Endothelial cell of umbilical vein (primary cell): ENCODE results near the gene LRRC30. TPM values are rescaled to one million over a fixed set of nuclear protein-coding genes. Genes with fewer than 3 reads are reported as not detected.

Experiments
- BruUV-seq: library from RNA; stranded (reverse); fragments of 400-500 nt; replicated peaks from 2 replicates; lab custom pipeline; 2021; lab: Mats Ljungman, UMichigan
- CTCF ChIA-PET: fragments of 300-600, 350-600 bp; sonication (Branson Sonifier 250); formaldehyde crosslinking; loops from one replicate; lab custom pipeline; 2021; ENCODE audit warnings: antibody characterized with exemption, inconsistent platforms; lab: Charles Lee
- POLR2A ChIA-PET: fragments of 300-600, 350-600 bp; sonication (Branson Sonifier 250); formaldehyde crosslinking; loops from one replicate; lab custom pipeline; 2021; ENCODE audit warnings: antibody characterized with exemption, inconsistent platforms; lab: Charles Lee
- DNase-seq: peaks from one replicate; pipeline ENCODE4 v3.0.0-alpha.2; 2011; ENCODE audit warnings: low read depth, low spot score
- FAIRE-seq: peaks from 2 replicates; lab custom pipeline; 2011; peaks lifted over from hg19 to GRCh38; lab: Jason Lieb, UNC
- H2AFZ ChIP-seq: 2 replicates; pipeline ENCODE4 v1.6.0; 2012; ENCODE audit warnings: low read depth, low read length, control low read depth, inconsistent platforms
- H3K27ac ChIP-seq: 2 replicates; pipeline ENCODE4 v1.5.1; 2011; ENCODE audit warnings: low read depth, mild to moderate bottlenecking, control low read depth, low read length, moderate library complexity; ENCODE audit not compliant: insufficient read depth
- H3K27me3 ChIP-seq, 2 experiments: 2 replicates each; pipeline versions ENCODE4 v1.6.0 to v1.6.1; 2011; ENCODE audit warnings: low read length in 2 of 2, mixed read lengths in 1 of 2; ENCODE audit not compliant: control insufficient read depth in 2 of 2, insufficient read depth in 2 of 2
- H3K36me3 ChIP-seq, 2 experiments: 2 replicates in 1 of 2; 3 replicates in 1 of 2; pipeline ENCODE4 v1.5.1; 2011; ENCODE audit warnings: low read length in 2 of 2, mild to moderate bottlenecking in 1 of 2, moderate library complexity in 1 of 2; ENCODE audit not compliant: control insufficient read depth in 2 of 2, insufficient read depth in 2 of 2; ENCODE audit errors: extremely low read depth in 1 of 2
- H3K4me1 ChIP-seq: 3 replicates; pipeline ENCODE4 v1.5.1; 2011; ENCODE audit warnings: mild to moderate bottlenecking, low read length; ENCODE audit not compliant: control insufficient read depth, insufficient read depth; ENCODE audit errors: extremely low read depth
- H3K4me2 ChIP-seq: 2 replicates; pipeline ENCODE4 v1.6.1; 2011; ENCODE audit warnings: low read length, control low read depth, mixed read lengths; ENCODE audit not compliant: insufficient read depth
- H3K4me3 ChIP-seq, 3 experiments: fragments of 200-600 bp in 1 of 3; sonication (generic), shearing (Covaris generic) in 1 of 3; replicated peaks in 1 of 3; 2 replicates each; pipeline ENCODE4 v1.5.1; 2011 to 2016; ENCODE audit warnings: control low read depth in 3 of 3, low read length in 3 of 3, mild to moderate bottlenecking in 2 of 3, inconsistent platforms in 1 of 3, low read depth in 1 of 3, moderate library complexity in 1 of 3; ENCODE audit not compliant: insufficient read depth in 1 of 3
- H3K79me2 ChIP-seq: 2 replicates; pipeline ENCODE4 v1.6.0; 2012; ENCODE audit warnings: low read length, inconsistent platforms; ENCODE audit not compliant: control insufficient read depth, insufficient read depth
- H3K9ac ChIP-seq: replicated peaks from 2 replicates; pipeline ENCODE3; 2011; ENCODE audit warnings: low read length, control low read depth; ENCODE audit not compliant: insufficient read depth; ENCODE audit errors: extremely low read depth
- H3K9me1 ChIP-seq: replicated peaks from 3 replicates; pipeline ENCODE4 v1.6.0; 2011; ENCODE audit warnings: mild to moderate bottlenecking, low read length; ENCODE audit not compliant: control insufficient read depth, insufficient read depth; ENCODE audit errors: extremely low read depth
- H3K9me3 ChIP-seq: replicated peaks from 2 replicates; pipeline ENCODE4 v1.5.1; 2012; ENCODE audit warnings: low read length, inconsistent platforms; ENCODE audit not compliant: control insufficient read depth, insufficient read depth
- H4K20me1 ChIP-seq: replicated peaks from 2 replicates; pipeline ENCODE3; 2011; ENCODE audit warnings: mild to moderate bottlenecking, low read length; ENCODE audit not compliant: control insufficient read depth, insufficient read depth; ENCODE audit errors: extremely low read depth
- CTCF ChIP-seq, 2 donors: IDR thresholded peaks; 1 replicate in 1 of 2; 2 replicates in 1 of 2; pipeline ENCODE4 v1.5.1; 2011; ENCODE audit warnings: low read length in 2 of 2, mild to moderate bottlenecking in 2 of 2, moderate library complexity in 2 of 2, control low read depth in 1 of 2, inconsistent platforms in 1 of 2, low read depth in 1 of 2; ENCODE audit not compliant: insufficient read depth in 1 of 2; ENCODE audit errors: extremely low read depth in 1 of 2
- JUN ChIP-seq: IDR thresholded peaks from 2 replicates; pipeline ENCODE4 v1.6.1; 2011; ENCODE audit warnings: borderline replicate concordance, low read depth; ENCODE audit not compliant: insufficient read length, insufficient read depth
- MAX ChIP-seq: IDR thresholded peaks from 2 replicates; pipeline ENCODE4 v1.6.1; 2011; ENCODE audit not compliant: insufficient read depth, insufficient read length
- MYC ChIP-seq: IDR thresholded peaks from one replicate; pipeline ENCODE4 v1.6.1; 2011; ENCODE audit warnings: mild to moderate bottlenecking, low read depth, low read length
- POLR2AphosphoS5 ChIP-seq: IDR thresholded peaks from 2 replicates; pipeline ENCODE4 v1.6.1; 2012; ENCODE audit warnings: low read depth, mild to moderate bottlenecking, control low read depth, low read length, moderate library complexity; ENCODE audit not compliant: insufficient read depth
- dilution Hi-C: fragments of 300-500 bp; cut with MboI; formaldehyde crosslinking; loops from one replicate; pipeline ENCODE4 v1.15.0; 2019; ENCODE audit warnings: low sequenced_read_pairs; ENCODE audit not compliant: extremely low pct_ligation_motif_present
- intact Hi-C: fragments of 100-400 bp; cut with micrococcal nuclease; formaldehyde crosslinking; loops from one replicate; pipeline ENCODE4 v1.10.0; 2022
- polyA plus RNA-seq, 4 experiments: library from polyadenylated mRNA; depleted of rRNA in 3 of 4; stranded (reverse) in 3 of 4; unstranded in 1 of 4; fragments of >200 nt; gene quantifications; 2 replicates each; pipeline versions ENCODE4 v1.2.1 to v1.2.3, GENCODE V29; 2011 to 2012; ENCODE audit warnings: missing spikeins in 1 of 4
- total RNA-seq: library from RNA; stranded (reverse); gene quantifications from 2 replicates; pipeline ENCODE4 v1.2.3, GENCODE V29; 2021

The LRRC30 gene
- total and polyA plus RNA-seq, 2 donors (not counting 3 experiments of a cell fraction or from before 2014, with no cell fraction given) = not detected

GRCh38 chr18:7256618-7257425, 25.9 kb downstream of the LRRC30 start:
- Histone ChIP-seq H3K79me2 (no peaks in the 10 kb centered on the region), H3K27me3 (peaks cover 4 to 13% of the 10 kb centered on the region in 2 experiments), H3K9me3 (no peaks in the 10 kb centered on the region), H3K36me3 (no peaks in the 10 kb centered on the region), H3K4me1 (no peaks in the 10 kb centered on the region), H3K4me3 (no peak overlapping the region), H3K9me1 (no peaks in the 10 kb centered on the region), H3K9ac (no peak overlapping the region), H3K27ac (no peak overlapping the region), H2AFZ (no peak overlapping the region), H4K20me1 (no peaks in the 10 kb centered on the region), H3K4me2 (no peak overlapping the region)
- ChIA-PET CTCF (interaction anchor here (1.2 to 1.7 kb wide), 2 partner anchors 36 to 196 kb away, joined by 3 to 4 read pairs; no protein-coding TSS in a partner anchor), POLR2A (no interaction called here)
- no peak for DNase-seq
- BruUV-seq = no TSS peak
- TF ChIP-seq POLR2AphosphoS5 = no peak
- TF ChIP-seq JUN = no peak
- TF ChIP-seq MYC = no peak
- no peak for TF ChIP-seq CTCF (IDR thresholded peaks at IDR 0.05; ENCODE audit: extremely low read depth in 1 of 2, insufficient read depth in 1 of 2, low read depth in 1 of 2, low read length in 2 of 2)
- TF ChIP-seq MAX = no peak
- dilution Hi-C loops (no loop called here), intact Hi-C loops (no loop called here)
- FAIRE-seq = no peak
